Progenitor cell of endocrine pancreas (in vitro differentiated cells): Measurements from ENCODE around the gene ZNF598. TPM values are rescaled to one million over a fixed set of nuclear protein-coding genes. Genes with fewer than 3 reads are reported as not detected.

Experiments used
- DNase-seq: peaks from one replicate; pipeline ENCODE4 v3.0.0; 2021; ENCODE audit warnings: low spot score; ENCODE audit not compliant: unreplicated experiment
- H3K27ac Mint-ChIP-seq: 2 replicates; pipeline ENCODE4 v1.8.0; 2021; ENCODE audit warnings: mild to moderate bottlenecking, moderate library complexity, mixed read lengths
- H3K27me3 Mint-ChIP-seq: 2 replicates; pipeline ENCODE4 v1.8.0; 2021; ENCODE audit warnings: mixed read lengths
- H3K36me3 Mint-ChIP-seq: 2 replicates; pipeline ENCODE4 v1.8.0; 2022; ENCODE audit warnings: mixed read lengths; ENCODE audit not compliant: insufficient read depth
- H3K4me1 Mint-ChIP-seq: 2 replicates; pipeline ENCODE4 v1.8.0; 2021; ENCODE audit warnings: low read depth, mixed read lengths
- H3K4me3 Mint-ChIP-seq: 2 replicates; pipeline ENCODE4 v1.8.0; 2021; ENCODE audit warnings: low read depth, mild to moderate bottlenecking, moderate library complexity, mixed read lengths
- H3K9me3 Mint-ChIP-seq: 2 replicates; pipeline ENCODE4 v1.8.0; 2021; ENCODE audit warnings: low read depth, mixed read lengths
- CTCF ChIP-seq: fragments of 200-600 bp; sonication (generic); IDR thresholded peaks from one replicate; pipeline ENCODE4 v1.5.0; 2021; ENCODE audit warnings: antibody characterized with exemption, mild to moderate bottlenecking; ENCODE audit not compliant: unreplicated experiment
- total RNA-seq: library from RNA; stranded (reverse); gene quantifications from 2 replicates; pipeline ENCODE4 v1.2.1, GENCODE V29; 2021

Gene ZNF598
- total RNA-seq, 1 donor from 2014 or later = 41.5 TPM

DNA sequence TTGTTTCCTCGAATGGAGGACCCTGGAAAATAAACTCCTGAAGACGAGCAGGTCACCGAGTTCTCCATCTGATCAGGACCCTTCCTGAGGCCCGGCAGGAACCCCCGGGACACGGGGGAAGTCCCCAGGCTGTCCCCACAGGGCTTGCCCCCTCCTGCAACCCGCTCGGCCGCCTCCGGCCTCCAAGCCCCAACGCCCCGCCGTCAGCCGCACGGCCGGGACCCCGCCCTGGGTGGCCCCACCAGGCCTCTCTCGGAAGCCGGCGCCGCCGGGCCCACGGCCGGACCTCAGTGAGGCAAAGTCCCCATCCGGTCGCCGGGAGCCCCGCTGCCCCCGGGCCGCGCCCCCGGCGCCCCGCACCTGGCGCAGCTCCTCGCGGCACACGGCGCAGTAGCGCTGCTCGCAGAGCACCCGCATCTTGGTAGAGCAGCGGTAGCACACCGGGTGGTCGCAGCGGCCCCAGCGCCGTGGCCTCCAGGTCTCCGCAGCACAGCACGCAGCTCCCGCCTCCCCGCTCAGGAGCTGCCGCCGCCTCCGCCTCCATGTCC, 383 bp downstream of the ZNF598 start:
- TF ChIP-seq CTCF = no peak
- H3K4me1 Mint-ChIP-seq = peaks cover 21% of the 10 kb centered on the region
- no peak overlapping the region for H3K27ac Mint-ChIP-seq
- H3K9me3 Mint-ChIP-seq = no peaks in the 10 kb centered on the region
- H3K27me3 Mint-ChIP-seq = no peaks in the 10 kb centered on the region
- H3K36me3 Mint-ChIP-seq = peaks cover 2% of the 10 kb centered on the region
- peak overlapping the region; percentile 72 for H3K4me3 Mint-ChIP-seq
- no peak for DNase-seq

DNA sequence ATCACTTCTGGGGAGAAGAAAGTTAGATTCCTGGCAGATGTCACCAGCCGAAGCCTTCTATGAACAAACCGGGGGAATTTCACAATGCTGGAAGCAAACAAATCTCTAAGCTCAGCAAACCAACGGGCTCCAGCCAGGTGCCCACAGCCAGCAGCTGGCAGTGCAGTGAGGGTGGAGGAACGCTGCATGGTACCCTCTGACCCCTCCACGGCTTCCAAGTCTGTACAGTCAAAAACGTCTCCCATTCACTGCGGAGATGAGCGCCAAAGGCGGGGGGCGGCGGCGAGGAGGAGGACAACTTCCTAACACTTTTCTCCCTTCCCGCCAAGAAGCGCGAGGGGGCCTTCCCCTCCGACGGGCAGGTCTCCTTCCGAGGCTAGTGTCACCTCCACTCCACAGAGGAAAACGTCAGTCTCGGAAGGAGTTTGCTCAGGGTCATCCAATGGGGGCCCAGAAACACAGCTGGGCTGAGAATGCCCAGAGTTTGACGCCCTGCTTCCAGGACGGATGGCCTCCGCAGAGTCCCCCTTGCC, 924 bp downstream of the ZNF598 start:
- peaks cover 2% of the 10 kb centered on the region for H3K36me3 Mint-ChIP-seq
- TF ChIP-seq CTCF = no peak
- no peaks in the 10 kb centered on the region for H3K9me3 Mint-ChIP-seq
- peak overlapping the region; percentile 72 for H3K4me3 Mint-ChIP-seq
- no peaks in the 10 kb centered on the region for H3K27me3 Mint-ChIP-seq
- peak overlapping the region; percentile 46 for H3K27ac Mint-ChIP-seq
- H3K4me1 Mint-ChIP-seq = peaks cover 21% of the 10 kb centered on the region
- no peak for DNase-seq

GRCh38 chr16:2008009-2008526, 1.6 kb downstream of the ZNF598 start:
- H3K27ac Mint-ChIP-seq = peak overlapping the region; percentile 46
- peaks cover 21% of the 10 kb centered on the region for H3K4me1 Mint-ChIP-seq
- no peaks in the 10 kb centered on the region for H3K9me3 Mint-ChIP-seq
- peak overlapping the region; percentile 72 for H3K4me3 Mint-ChIP-seq
- TF ChIP-seq CTCF = no peak
- H3K27me3 Mint-ChIP-seq = no peaks in the 10 kb centered on the region
- peaks cover 2% of the 10 kb centered on the region for H3K36me3 Mint-ChIP-seq
- DNase-seq = no peak

- H3K9me3 Mint-ChIP-seq = no peaks in the 10 kb centered on the region
- peak overlapping the region; percentile 50 for H3K27ac Mint-ChIP-seq
- peak overlapping the region; percentile 72 for H3K4me3 Mint-ChIP-seq
- TF ChIP-seq CTCF = no peak
- peaks cover 2% of the 10 kb centered on the region for H3K36me3 Mint-ChIP-seq
- H3K27me3 Mint-ChIP-seq = no peaks in the 10 kb centered on the region
- H3K4me1 Mint-ChIP-seq = peaks cover 21% of the 10 kb centered on the region
- DNase-seq = no peak
These were observed 2.4 kb downstream of the ZNF598 start for GRCh38 chr16:2007081-2007836.

GRCh38 chr16:2006317-2006716, 3.3 kb downstream of the ZNF598 start:
- no peak for TF ChIP-seq CTCF
- Mint-ChIP-seq H3K4me3 (peak overlapping the region; percentile 29), H3K4me1 (peaks cover 21% of the 10 kb centered on the region), H3K27me3 (no peaks in the 10 kb centered on the region), H3K36me3 (peaks cover 2% of the 10 kb centered on the region), H3K27ac (no peak overlapping the region), H3K9me3 (no peaks in the 10 kb centered on the region)
- no peak for DNase-seq
